Stimulated activated CD8-positive, alpha-beta memory T cell treated with anti-CD3 and anti-CD28 coated beads, Interleukin-4, amount 100 ng/mL, for 4 hours (primary cell): ENCODE results near the gene RAB40AL.
"Not testable (repeated sequence)": the region's sequence is repeated elsewhere in the genome, so short reads cannot be mapped to it uniquely, and the experiment has no call there.

Source experiments
- DNase-seq, 2 donors: peaks; one replicate each; pipeline ENCODE4 v3.0.0-alpha.2; 2020; ENCODE audit warnings: low read depth in 2 of 2, low spot score in 1 of 2

RAB40AL gene, protein sequence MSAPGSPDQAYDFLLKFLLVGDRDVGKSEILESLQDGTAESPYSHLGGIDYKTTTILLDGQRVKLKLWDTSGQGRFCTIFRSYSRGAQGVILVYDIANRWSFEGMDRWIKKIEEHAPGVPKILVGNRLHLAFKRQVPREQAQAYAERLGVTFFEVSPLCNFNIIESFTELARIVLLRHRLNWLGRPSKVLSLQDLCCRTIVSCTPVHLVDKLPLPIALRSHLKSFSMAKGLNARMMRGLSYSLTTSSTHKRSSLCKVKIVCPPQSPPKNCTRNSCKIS

DNA sequence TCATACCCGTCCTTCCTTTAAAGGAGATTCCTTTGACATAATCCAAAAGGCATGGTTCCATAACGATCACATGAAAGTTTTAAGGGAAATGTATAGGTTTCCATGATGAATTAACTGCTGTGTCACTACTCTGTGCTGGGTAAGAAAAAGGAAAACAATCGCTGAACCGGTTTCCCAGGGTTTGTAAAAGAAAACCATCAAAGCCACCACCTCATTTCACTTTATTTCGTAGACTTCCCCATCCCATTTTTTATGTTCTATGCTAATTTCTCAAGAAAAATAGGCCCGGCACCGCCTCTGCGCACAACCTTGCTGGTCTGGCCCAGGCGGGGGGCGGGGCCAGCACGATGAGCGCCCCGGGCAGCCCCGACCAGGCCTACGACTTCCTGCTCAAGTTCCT, at the start of gene RAB40AL:
Gene RAB40AL (plus strand): TSS at position 301 of the 400 bp plus-strand sequence. CDS start 47 bp downstream, at position 348.
- DNase-seq = not testable (repeated sequence)

DNA sequence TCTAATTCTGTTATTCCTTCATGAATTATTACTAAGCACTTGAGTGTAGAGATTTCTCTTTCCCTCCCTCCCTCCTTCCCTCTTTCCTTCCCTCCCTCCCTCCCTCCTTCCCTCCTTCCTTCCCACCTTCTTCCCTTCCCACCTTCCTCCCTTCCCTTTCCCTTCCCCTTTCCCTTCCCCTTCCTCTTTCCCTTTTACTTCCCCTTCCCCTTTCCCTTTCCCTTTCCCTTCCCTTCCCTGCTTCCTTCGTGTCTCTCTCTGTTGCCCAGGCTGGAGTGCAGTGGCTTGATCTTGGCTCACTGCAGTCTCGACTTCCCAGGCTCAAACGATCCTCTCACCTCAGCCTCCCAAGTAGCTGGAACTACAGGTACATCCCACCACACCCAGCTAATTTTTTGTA, 49.4 kb upstream of the RAB40AL start:
- DNase-seq = no peak

DNA sequence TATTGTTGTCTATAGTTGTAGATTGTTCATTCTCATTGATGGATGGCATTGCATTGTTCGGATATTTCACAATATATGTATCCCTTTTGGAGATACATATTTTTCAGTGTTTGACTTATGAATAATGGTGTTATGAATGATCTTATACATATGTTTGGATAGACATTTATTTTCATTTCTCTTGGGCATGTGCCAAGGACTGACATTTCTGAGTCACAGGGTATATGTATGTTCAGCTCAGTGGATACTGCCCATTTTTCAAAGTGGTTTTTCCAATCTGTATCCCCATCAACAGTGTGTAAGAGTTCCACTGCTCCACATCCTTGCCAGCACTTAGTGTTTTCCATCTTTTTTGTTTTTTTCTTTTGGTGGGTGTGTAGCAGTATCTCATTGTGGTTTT, 45.0 kb upstream of the RAB40AL start:
- no peak for DNase-seq

DNA sequence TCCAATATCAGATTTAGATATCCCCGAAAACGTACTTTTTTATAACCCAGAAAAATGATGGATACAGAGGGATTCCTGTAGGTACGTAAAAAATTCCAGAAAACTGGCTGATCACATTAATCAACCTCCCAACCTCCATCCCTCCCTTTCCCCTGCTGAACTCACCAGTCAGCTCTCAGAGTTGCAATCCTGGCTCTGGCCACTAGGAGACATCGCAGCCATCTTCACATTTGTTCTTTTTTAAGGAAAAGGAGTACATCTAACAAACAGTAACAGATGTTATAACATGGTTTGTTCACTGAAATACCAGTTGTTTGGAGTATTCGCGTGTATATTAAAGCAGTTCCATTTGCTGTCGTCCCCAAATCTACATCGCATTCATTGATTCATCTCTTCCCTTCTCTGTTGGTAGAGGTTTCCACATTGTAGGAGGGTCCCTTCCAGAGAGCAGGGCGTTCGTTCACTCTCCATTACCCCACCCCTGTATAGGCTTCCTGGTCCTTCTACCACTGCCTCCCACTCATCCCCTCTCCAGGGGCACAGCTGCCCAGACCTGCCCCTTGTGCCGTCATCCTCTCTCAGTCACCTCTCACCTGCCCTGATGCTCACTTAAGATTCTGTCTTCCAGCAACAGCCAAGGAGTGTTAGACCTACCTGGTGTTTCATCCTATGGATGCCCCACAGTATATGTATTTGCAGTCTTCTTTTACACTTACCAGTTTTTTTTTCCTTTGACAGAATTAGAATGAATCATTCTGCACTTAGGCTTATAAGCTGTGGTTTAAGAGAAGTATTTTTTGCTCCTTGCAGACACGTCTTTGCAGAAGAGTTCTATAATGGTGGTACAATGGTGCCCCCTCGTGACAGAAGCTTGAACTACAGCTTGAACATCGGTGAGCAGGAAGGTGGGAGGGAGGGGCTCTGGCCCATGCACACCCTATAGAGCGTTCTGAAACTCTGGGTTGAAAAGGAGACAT, 36.8 kb upstream of the RAB40AL start:
- peak; percentile 30 to 42 for DNase-seq

DNA sequence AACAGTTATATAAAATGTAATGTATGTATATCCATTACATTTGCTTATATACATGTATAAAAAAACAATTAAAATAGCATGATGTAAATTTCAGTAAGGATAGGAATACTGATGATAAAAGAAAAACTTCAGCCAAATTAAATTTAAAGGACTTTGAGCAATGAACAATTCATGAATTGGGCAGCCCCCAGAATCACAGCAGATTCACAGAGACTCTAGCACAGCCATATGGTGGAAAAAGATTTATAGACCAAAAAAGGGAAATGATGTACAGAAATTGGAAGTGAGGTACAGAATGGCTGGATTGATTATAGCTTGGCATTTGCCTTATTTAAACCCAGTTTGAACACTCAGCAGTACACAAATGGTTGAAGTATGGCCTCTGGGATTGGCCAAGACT, 34.7 kb upstream of the RAB40AL start:
- no peak for DNase-seq

DNA sequence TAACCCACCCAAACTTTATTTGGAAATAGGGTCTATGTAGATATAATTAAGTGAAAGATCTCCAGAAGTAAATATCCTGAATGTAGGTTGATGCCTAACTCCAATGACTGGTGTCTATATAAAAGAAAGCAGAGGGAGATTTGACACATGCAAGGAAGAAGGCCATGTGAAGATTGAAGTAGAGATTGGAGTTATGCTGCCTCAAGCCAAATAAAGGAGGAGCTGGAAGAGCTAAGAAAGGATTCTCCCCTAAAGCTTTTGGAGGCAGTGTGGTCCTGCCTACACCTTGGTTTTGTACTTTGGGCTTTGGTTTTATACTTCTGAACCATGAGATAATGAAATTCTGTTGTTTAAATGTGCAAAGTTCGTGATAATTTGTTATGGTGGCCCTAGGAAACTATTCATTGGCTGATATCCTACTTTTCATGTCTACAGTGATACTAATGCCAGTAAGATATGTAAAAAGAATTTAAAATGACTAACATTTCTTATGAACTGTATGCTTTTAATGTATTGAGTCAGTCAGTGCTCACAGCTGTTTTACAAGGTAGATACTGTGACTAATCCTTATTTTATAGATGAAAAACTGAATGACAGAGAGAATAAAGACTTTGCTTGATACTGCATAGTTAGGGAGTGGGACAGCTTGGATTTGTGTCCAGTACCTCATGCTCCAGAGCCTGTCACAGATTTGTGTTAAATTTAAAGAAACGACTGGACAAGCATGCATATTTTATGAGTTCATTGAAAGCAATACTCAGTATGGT, 5.9 kb upstream of the RAB40AL start:
- no peak for DNase-seq

DNA sequence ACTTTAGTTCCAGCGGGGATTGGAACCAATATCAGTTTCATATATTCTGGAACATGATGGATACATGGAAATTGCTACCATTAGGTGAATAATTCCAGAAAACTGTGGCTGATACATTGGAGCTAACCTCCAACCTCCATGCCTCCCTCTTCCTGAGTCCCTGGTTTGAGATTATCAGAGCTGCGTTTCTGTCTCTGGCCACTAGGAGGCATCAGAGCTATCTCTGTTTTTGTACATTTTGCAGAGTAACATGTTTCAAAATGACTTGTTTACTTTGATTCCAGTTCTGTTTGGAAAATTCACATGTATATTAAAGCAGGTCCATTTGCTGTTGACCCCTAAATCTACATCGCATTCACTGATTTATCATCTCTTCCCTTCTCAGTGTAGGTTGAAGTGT, 2.4 kb upstream of the RAB40AL start:
- DNase-seq = peak in 1 of 2 donors; percentile 3

DNA sequence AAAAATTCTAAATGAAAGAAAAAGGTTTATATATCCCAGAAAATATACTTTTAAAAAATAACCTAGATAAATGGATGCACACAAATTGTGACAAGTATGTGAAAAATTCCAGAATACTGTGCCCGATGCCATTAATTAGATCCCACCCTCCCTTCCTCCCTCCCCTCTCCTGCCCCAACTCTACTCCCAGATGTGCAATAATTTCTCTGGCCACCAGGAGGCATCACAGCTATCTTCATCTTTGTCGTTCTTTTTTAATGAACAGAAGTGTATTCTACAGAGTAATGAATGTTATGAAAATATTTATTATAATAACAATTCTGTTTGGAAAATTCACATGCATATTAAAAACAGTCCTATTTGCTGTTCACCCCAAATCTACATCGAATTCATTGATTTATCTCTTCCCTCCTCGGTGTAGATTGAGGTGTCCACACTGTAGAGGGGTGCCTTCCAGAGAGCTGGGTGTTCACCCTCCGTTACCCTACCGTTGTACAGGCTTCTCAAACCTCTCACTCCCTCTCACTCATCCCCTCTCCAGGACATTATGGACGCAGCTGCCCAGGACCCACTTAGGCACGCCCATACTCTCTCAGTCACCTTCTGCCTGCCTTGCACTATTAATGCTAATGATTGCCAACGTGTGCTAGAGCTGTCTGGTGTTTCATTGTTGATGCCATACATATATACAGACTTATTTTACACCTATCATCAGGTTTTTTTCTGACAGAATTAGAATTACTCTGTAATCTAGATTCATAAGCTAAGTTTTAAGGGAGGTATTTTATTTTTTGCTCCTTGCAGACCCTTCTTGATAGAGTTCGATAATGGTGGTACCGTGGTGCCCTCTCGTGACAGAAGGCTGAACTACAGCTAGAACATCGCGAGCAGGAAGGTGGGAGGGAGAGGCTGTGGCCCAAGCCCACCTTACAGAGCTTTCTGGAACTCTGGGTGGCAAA, 14.1 kb downstream of the RAB40AL start:
- peak; percentile 14 to 27 for DNase-seq

DNA sequence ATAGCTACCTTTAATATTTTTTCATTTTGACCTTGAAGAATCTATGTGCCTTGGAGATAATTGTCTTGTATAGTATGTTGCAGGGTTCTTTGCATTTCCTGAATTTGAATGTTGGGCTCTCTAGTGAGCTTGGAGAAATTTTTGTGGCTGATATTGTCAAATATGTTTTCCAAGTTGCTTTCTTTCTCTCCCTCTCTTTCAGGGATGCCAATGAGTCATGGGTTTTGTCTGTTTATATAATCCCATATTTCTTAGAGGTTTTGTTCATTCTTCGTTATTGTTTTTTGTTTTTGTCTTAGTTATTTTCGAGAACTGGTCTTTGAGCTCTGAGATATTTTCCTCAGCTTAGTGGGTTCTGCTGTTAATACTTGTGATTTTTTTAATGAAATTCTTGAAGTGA, 20.7 kb downstream of the RAB40AL start:
- DNase-seq = no peak

DNA sequence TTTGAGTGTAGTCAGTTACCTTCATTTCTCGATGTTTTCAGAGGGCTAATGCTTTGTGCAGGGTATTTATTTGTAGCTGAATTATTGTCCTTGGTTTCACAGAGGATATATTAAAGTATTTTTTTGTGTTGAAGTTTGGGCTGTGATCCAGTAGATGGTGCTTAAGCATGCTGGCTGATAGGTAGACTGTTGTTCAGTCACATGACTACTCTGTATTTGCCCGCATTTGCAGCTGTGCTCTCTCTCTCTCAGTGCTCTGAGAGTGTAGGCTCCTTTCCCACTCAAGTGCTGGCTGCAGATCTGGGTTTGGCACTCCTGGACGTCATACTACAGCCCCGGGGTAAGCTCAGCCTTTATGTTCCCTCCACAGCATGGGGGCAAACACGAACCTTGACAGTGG, 21.7 kb downstream of the RAB40AL start:
- no peak for DNase-seq

DNA sequence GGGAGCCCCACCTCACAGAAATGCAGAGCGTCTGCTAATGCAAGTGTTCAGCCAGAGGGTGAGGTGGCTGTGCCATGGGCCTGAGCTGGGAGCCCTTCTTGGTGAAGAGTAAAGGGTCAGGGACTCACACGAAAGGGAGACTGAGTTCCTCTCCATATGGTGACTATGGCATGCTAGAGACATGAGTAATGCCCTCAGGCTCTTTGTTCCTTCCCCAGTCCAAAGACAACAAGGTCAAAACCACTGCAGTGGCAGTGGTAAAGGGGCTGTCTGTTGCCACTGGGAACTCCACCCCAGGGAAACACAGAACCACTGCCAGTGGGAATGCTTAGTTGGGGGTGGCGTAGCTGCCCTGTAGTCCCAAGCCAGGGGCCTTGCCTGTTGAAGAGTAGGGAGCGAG, 22.4 kb downstream of the RAB40AL start:
- no peak for DNase-seq

DNA sequence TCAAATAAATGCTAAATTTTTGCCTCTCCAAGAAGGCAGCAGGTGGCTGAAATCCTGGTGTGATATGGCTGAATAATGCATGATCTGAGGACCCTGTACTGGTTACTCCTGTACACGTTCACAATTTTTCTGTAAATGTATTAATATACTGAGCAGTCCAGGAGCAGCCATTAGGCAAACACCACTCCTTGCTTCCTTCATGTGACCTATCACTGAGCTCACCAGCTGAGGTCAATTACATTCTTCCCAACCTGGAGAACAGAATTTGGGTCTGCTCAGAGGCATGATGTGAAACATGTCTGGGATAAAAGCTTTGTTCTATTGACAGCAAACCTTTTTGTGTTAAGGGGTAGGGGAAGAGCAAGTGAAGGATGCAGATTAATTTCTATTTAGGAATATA, 26.9 kb downstream of the RAB40AL start:
- DNase-seq = no peak

DNA sequence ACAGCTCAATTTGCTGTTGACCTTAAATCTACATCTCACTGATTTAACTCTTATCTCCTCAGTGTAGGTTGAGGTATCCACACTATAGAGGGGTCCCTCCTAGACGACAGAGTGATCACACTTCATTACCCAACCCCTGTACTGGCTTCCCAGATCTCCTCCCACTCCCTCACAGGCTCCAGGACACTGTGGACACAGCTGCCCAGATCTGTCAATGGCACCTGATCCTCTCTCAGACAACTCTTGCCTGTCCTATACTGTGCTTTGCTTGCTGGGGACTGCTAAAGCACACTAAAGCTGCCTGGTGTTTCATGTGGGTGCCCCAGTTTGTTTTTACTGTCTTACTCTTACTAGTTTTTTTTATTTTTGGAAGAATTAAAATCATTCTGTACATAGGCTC, 27.9 kb downstream of the RAB40AL start:
- no peak for DNase-seq

DNA sequence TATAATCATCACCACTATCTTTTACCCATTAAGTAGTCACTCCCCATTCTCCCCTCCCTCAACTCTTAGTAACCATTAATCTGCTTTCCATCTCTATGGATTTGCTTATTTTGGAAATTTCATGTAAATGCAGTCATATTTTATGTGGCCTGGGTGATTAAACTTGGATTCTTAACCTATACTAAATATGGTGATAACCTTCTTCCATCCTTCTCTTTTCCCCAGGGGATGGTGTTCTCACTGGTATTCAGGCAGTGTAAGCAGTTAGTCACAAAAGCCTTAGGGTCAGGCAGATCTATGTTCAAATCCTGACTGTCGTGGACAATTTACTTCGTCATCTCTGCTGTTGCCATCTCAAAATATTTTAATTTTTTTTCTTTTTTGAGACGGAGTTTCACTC, 29.6 kb downstream of the RAB40AL start:
- DNase-seq = no peak

DNA sequence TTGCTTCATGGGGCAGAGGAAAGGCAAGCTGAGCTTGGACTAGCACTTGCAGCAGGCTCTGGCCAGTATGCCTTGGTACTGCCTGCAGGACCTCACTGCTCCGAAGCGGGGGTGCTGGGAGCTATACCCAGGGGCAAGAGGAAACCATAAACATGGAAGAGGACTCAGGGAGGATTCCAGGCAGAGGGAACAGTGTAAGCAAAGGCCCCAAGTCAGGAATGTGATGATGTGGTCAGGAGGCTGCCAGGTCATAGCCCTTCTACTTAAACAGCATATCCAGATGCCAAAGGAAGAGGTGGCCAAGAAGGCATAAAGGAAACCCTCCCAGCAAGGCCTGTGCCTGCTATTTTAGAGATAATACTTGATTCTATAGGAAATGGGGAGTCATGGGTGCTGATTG, 31.1 kb downstream of the RAB40AL start:
- DNase-seq = no peak

DNA sequence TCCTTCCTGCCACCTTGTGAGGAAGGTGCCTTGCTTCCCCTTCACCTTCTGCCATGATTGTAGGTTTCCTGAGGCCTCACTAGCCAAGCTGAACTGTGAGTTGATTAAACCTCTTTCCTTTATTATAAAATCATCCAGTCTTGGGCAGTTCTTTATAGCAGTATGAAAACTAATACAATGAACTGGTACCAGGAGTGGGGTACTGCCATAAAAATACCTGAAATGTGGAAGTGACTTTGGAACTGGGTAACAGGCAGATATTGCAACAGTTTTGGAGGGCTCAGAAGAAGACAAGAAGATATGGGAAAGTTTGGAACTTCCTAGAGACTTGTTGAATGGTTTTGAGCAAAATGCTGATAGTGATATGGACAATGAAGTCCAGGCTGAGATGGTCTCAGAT, 34.5 kb downstream of the RAB40AL start:
- not testable (repeated sequence) for DNase-seq

DNA sequence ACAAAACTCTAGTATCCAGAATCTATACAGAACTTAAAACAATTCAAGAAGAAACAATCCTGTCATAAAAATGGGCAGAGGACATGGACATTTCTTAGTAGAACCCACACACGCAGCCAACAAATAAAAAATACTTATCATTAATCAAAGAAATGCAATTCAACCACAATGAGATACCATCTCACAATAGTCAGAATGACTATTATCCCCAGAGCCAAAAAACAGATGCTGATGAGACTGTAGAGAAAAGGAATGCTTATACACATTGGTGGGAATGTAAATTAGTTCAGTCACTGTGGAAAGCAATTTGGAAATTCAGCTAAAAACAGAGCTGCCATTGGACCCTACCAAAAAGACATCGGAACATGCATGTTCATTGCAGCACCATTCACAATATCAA, 37.9 kb downstream of the RAB40AL start:
- DNase-seq = no peak

DNA sequence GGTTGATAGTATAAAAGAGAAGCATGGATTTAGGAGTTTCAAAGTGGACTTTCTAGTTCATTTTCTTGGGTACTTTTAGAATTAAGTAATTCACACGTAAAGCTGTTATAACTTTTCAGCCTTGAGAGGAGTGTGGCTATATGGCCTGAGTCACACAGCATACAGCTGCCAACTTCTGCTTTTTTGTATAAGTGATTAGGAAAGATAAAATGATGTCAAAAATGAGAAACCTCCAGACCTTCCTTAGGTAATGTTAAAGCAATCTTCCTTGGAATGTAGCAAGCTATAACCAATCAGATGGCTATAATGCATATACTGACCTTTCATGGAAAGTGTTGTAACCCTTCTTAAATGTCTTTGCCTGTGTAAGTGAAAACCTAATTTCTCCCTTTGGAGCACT, 39.2 kb downstream of the RAB40AL start:
- no peak for DNase-seq

DNA sequence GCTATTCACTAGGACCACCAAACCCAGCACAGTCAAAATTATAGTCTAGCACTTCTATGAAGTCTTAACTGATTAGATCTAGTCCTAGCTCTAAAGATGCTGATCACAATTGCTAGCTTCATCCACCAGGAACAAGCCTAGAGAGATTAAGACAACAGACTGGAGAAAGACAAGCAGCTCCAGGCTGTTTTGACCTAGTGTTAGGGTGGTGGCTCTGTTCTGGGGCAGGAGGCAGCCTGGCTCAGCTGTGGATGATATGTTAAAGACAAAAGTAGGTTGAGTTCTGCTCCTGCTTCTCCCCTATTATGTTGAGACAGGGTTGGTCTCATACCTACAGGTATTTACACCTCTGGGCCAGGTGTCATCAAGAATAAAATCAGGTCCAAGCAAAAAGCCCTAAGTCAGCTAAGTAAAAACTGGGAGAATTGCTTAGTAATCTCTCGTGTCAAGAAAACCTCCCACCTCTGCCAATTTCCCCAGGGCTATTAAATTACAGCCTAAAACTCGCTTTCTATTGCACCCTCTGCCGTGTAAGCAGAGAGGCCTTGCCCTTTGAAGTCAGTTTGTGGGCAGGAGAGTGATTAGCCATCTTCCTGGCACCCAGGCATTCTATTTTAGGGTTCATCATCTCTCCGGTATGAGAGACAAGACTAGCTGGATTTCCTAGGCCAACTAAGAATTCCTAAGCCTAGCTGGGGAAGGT, 39.9 kb downstream of the RAB40AL start:
- DNase-seq = no peak

DNA sequence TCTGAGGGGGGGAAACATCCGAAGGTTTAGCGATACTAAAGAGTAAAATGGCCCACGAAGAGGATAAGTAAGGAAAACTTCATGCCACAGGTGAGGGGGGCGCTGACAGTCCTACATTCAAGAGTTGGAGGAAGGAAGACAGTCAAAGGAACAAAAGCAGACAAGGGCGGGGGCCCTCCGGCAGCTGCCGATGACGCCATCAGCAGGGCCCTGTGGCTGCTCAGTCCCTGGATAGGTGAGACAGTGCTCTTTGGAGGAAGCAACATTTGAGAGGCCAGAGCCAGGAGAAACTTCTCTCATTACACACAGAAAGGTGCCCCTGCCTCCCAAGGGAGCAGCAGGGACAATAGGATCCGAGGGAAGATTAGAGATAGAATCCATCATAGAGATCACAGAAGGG, 41.5 kb downstream of the RAB40AL start:
- no peak for DNase-seq
